ENCODE results near the gene CBFA2T3. TPM values are rescaled to one million over a fixed set of nuclear protein-coding genes. Genes with fewer than 3 reads are reported as not detected.

Gene CBFA2T3
- total and polyA plus RNA-seq, 2 of the 13 experiments (the other 11 are each of a cell fraction or from before 2014, with no cell fraction given) = 0.05 TPM; not detected in 1

GRCh38 chr16:88830783-88831182 is 146.2 kb downstream of the CBFA2T3 start:
- DNase-seq (ENCODE audit: low spot score) (no peak), FAIRE-seq (no peak), ATAC-seq (no peak)
- 66% methylated on average over 12 of the region's 14 CpGs for WGBS (ENCODE audit: low lambda C conversion rate)
- H3K9ac ChIP-seq (ENCODE audit: insufficient read depth, low read depth, low read length) = no peak overlapping the region
- ChIA-PET CTCF (ENCODE audit: low intra/inter-chr PET ratio, low total read pairs) (no interaction called here), POLR2A (no interaction called here)
- no peak overlapping the region for H3K4me2 ChIP-seq (ENCODE audit: low read depth, low read length)
- no peak overlapping the region for H3K4me3 ChIP-seq (replicated peaks in 1 of 3; ENCODE audit: insufficient read depth in 1 of 3, low read depth in 2 of 3, low read length in 3 of 3)
- H4K20me1 ChIP-seq (ENCODE audit: insufficient read depth, low read length) = no peaks in the 10 kb centered on the region
- intact Hi-C loops (cut with micrococcal nuclease; ENCODE audit: unreplicated experiment) (no loop called here), in situ Hi-C loops (cut with HindIII; ENCODE audit: extremely low pct_ligation_motif_present, low pct_unique_long_range_greater_than_20kb) (no loop called here)
- no peak overlapping the region for H3K27ac ChIP-seq (ENCODE audit: extremely low read length, insufficient read depth, low read length)
- no peaks in the 10 kb centered on the region for H3K79me2 ChIP-seq (ENCODE audit: insufficient read depth, low read length)
- H3K9me3 ChIP-seq (ENCODE audit: low read length) = no peaks in the 10 kb centered on the region
- H3K4me1 ChIP-seq (ENCODE audit: insufficient read depth, low read length) = 0 out of 2 replicates have a peak, but pooled peaks cover 7% of the 10 kb centered on the region
- no peaks in the 10 kb centered on the region for H3K27me3 ChIP-seq (ENCODE audit: control insufficient read depth in 1 of 2, insufficient read depth in 2 of 2, low read length in 2 of 2)
- no peak overlapping the region for H2AFZ ChIP-seq (ENCODE audit: low read length)
- TF ChIP-seq ZNF24 (IDR thresholded peaks at IDR 0.05) (no peak), HNRNPK (IDR thresholded peaks at IDR 0.05; ENCODE audit: low read depth, low read length, poor library complexity, severe bottlenecking) (no peak), ZNF557 (CRISPR knock-in tag; IDR thresholded peaks at IDR 0.05) (no peak), TEAD3 (CRISPR knock-in tag; optimal IDR thresholded peaks at IDR 0.05; ENCODE audit: borderline replicate concordance) (no peak), ZNF740 (CRISPR knock-in tag; IDR thresholded peaks at IDR 0.05) (no peak), ZNF10 (CRISPR knock-in tag; IDR thresholded peaks at IDR 0.05; ENCODE audit: borderline replicate concordance, low read depth) (no peak), ATF2 (CRISPR knock-in tag; IDR thresholded peaks at IDR 0.05) (no peak), MAFK (conservative IDR thresholded peaks at IDR 0.05 in 1 of 2, IDR thresholded peaks at IDR 0.05 in 1 of 2; ENCODE audit: low read length in 2 of 2) (no peak), ZNF607 (CRISPR knock-in tag; IDR thresholded peaks at IDR 0.05; ENCODE audit: borderline replicate concordance) (no peak), ZNF75D (CRISPR knock-in tag; IDR thresholded peaks at IDR 0.05; ENCODE audit: borderline replicate concordance) (no peak), EEA1 (CRISPR knock-in tag; IDR thresholded peaks at IDR 0.05; ENCODE audit: borderline replicate concordance) (no peak), AGO1 (IDR thresholded peaks at IDR 0.05; ENCODE audit: low read depth, low read length, poor library complexity, severe bottlenecking) (no peak), ELF4 (CRISPR knock-in tag; IDR thresholded peaks at IDR 0.05; ENCODE audit: borderline replicate concordance) (no peak)
- TF ChIP-seq, protein P1, sequence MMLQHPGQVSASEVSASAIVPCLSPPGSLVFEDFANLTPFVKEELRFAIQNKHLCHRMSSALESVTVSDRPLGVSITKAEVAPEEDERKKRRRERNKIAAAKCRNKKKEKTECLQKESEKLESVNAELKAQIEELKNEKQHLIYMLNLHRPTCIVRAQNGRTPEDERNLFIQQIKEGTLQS (CRISPR knock-in tag; IDR thresholded peaks at IDR 0.05) = no peak
- no TSS peak for BruUV-seq (replicated peaks)
- H3K36me3 ChIP-seq (replicated peaks in 1 of 2; ENCODE audit: control insufficient read depth in 1 of 2, insufficient read depth in 2 of 2, low read length in 2 of 2) = no peaks in the 10 kb centered on the region

Data from HepG2 (cell line).